Bone marrow (tissue), 2 donors: ENCODE measurements around the gene KCNK18.
A peak's percentile ranks its signal among the peaks of the same experiment; 100 is the strongest.

ENCODE experiments used
- DNase-seq, 2 donors: peaks; one replicate each; lab custom pipeline; 2025; lab: John Stamatoyannopoulos, UW

KCNK18 gene

GRCh38 chr10:117197189-117197588 lies at the start of gene KCNK18:
KCNK18 (plus strand) TSS chr10:117197489; CDS start chr10:117197489, 0 bp downstream.
- no peak for DNase-seq

- no peak for DNase-seq
Measured at GRCh38 chr10:117148284-117148683, 49.0 kb upstream of the KCNK18 start.

- no peak for DNase-seq
Measured at GRCh38 chr10:117152668-117153067, 44.6 kb upstream of the KCNK18 start.

- no peak for DNase-seq
Measured at GRCh38 chr10:117158297-117158696, 39.0 kb upstream of the KCNK18 start.

GRCh38 chr10:117159390-117159789 lies 37.9 kb upstream of the KCNK18 start:
- no peak for DNase-seq

- no peak for DNase-seq
Measured at GRCh38 chr10:117160567-117160966, 36.7 kb upstream of the KCNK18 start.

GRCh38 chr10:117161386-117162033 lies 35.8 kb upstream of the KCNK18 start:
- no peak for DNase-seq

- no peak for DNase-seq
Measured at GRCh38 chr10:117162093-117163060, 34.9 kb upstream of the KCNK18 start.

- DNase-seq: no peak
Measured at GRCh38 chr10:117163061-117163953, 34.0 kb upstream of the KCNK18 start.

GRCh38 chr10:117163954-117164548 lies 33.2 kb upstream of the KCNK18 start:
- DNase-seq: no peak

GRCh38 chr10:117164592-117165537 lies 32.4 kb upstream of the KCNK18 start:
- DNase-seq: no peak

GRCh38 chr10:117165538-117166417 lies 31.5 kb upstream of the KCNK18 start:
- peak in 1 of 2 donors; percentile 22 for DNase-seq

- no peak for DNase-seq
Measured at GRCh38 chr10:117166418-117167345, 30.6 kb upstream of the KCNK18 start.

GRCh38 chr10:117167346-117167788 lies 29.9 kb upstream of the KCNK18 start:
- no peak for DNase-seq

- peak in 1 of 2 donors; percentile 57 for DNase-seq
Measured at GRCh38 chr10:117167789-117168674, 29.3 kb upstream of the KCNK18 start.

- no peak for DNase-seq
Measured at GRCh38 chr10:117168729-117169128, 28.6 kb upstream of the KCNK18 start.

GRCh38 chr10:117169480-117169879 lies 27.8 kb upstream of the KCNK18 start:
- DNase-seq: no peak
